CD4-positive, alpha-beta T cell treated with Interferon gamma for 1 hour (primary cell): ENCODE data around the gene TRIM27.
"Not testable (repeated sequence)": the region's sequence is repeated elsewhere in the genome, so short reads cannot be mapped to it uniquely, and the experiment has no call there.

Experiments used
- DNase-seq: peaks from one replicate; pipeline ENCODE4 v3.0.0-alpha.2; 2020

TRIM27 gene, protein sequence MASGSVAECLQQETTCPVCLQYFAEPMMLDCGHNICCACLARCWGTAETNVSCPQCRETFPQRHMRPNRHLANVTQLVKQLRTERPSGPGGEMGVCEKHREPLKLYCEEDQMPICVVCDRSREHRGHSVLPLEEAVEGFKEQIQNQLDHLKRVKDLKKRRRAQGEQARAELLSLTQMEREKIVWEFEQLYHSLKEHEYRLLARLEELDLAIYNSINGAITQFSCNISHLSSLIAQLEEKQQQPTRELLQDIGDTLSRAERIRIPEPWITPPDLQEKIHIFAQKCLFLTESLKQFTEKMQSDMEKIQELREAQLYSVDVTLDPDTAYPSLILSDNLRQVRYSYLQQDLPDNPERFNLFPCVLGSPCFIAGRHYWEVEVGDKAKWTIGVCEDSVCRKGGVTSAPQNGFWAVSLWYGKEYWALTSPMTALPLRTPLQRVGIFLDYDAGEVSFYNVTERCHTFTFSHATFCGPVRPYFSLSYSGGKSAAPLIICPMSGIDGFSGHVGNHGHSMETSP

DNA sequence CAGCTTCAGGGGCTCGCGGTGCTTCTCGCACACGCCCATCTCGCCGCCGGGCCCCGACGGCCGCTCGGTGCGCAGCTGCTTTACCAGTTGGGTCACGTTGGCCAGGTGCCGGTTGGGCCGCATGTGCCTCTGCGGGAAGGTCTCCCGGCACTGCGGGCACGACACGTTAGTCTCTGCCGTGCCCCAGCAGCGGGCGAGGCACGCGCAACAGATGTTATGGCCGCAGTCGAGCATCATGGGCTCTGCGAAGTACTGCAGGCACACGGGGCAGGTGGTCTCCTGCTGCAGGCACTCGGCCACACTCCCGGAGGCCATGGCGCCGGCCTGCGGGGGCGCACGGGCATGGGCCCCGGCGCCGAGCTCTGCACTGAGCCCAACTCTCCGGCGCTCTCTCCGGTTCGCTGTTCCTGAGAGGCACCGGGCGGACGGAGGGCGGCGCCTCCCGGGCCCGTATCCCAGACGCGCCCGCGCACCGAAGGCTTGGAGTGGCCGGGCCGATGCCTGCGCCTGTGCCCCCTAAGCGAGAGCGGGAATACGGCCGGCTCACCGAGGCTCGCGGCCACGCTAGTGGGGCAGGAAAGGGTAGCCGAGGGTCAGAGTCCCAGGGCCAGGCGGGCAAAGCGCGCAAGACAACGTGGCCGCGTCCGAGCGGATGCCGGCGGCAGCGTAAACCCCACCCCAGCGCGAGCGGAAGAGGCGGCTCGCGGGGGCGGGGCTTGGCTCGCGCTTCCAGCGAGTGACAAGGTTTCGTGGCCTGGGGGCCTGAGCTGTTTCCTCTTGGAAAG is at the start of gene TRIM27:
Gene TRIM27 (minus strand): TSS at position 668 of the 785 bp plus-strand sequence. CDS start 353 bp downstream, at position 315.
- peak; percentile 72 for DNase-seq

DNA sequence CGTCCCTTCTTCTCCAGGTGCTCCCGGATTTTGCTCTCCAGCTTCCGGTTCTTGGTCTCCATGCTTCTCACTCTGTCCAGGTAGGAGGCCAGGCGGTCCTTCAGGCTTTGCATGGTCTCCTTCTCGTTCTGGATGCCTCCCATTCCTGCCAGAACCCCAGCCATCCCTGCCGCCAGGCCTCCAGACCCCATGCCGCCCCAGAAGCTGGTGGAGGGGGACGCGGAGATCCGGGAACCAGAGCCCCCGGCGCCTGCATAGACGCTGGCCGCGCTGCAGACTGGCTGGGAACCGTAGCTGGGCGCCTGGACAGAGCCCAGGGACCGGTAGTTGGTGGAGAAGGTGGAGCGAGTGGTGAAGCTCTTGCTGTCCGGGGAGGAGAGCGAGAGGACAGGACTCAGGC is 46.3 kb upstream of the TRIM27 start:
- not testable (repeated sequence) for DNase-seq

DNA sequence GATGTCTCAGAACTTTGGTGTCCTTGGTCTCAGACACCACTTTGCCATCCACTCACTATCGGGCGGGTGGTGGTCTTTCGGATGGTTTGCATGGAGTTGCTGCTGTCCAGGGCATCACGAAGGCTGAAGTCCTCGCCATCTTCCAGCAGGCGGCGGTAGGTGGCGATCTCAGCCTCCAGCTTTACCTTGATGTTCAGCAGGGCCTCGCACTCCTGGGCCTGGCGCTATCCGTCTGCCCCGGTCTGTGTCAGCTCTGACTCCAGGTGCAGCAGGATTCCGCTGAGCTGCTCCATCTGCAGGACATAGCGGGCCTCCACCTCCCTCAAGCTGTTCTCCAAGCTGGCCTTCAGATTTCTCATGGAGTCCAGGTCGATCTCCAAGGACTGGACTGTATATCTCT is 45.3 kb upstream of the TRIM27 start:
- DNase-seq = no peak

DNA sequence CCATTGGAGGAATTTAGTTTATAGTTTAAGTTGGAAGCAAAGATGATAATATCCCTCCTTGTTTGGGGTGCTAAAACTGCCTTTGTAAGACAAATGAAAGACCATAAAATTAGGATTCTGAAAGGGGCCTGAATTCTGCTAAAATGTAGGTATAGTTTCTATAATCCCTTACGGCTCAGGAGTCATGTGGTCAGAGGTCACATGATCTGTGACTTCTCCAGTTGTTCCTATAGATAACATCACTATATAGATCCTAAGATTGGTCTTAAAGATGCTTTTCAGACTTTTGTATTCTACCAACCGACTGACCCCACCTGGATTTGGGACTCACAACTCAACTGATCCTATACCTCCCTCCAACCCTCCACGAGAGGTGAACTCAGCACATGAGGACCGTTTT is 44.7 kb upstream of the TRIM27 start:
- DNase-seq = no peak

DNA sequence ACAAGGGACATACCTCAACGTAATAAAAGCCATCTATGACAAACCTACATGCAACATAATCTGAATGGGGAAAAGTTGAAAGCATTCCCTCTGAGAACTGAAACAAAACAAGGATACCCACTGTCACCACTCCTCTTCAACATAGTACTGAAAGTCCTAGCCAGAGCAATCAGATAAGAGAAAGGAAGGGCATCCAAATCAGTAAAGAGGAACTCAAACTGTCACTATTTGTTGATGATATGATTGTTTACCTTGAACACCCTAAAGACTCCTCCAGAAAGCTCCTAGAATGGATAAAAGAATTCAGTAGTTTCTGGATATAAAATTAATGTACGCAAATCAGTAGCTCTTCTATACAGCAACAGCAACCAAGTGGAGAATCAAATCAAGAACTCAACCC is 41.9 kb upstream of the TRIM27 start:
- no peak for DNase-seq

DNA sequence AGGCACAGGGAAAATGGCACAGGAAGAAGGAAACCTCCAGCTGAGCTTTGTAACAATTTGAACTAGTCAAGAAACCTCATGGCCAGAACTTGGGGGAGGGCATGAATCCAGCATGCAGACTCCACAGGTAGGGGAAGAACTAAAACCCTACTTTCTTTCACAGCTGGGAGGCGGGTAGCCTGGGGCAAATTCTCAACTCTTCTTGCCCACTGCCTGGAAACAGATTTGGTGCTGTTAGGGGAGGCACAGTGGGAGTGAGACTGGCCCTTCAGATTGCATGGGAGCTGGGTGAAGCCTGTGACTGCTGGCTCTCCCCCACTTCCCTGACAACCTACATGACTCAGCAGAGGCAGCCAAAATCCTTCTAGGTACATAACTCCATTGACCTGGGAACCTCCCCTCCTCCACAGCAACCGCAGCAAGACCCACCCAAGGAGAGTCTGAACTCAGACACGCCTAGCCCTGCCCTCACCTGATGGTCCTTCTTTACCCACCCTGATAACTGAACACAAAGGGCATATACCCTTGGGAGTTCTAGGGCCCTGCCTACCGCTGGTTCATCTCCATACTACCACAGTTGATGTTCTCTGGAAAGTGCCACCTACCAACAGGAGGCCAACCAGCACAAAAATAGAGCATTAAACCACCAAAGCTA is 37.2 kb upstream of the TRIM27 start:
- DNase-seq = no peak

DNA sequence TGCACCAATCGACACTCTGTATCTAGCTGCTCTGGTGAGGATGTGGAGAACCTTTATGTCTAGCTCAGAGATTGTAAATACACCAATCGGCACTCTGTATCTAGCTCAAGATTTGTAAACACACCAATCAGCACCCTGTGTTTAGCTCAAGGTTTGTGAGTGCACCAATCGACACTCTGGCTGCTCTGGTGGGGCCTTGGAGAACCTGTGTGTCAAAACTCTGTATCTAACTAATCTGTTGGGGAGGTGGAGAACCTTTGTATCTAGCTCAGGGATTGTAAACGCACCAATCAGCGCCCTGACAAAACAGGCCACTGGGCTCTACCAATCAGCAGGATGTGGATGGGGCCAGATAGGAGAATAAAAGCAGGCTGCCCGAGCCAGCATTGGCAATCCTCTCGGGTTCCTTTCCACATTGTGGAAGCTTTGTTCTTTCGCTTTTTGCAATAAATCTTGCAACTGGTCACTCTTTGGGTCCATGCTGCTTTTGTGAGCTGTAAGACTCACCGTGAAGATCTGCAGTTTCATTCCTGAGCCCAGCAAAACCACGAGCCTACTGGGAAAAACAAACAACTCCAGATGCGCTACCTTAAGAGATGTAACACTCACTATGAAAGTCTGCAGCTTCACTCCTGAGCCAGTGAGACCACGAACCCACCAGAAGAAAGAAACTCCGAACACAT is 34.9 kb upstream of the TRIM27 start:
- not testable (repeated sequence) for DNase-seq

DNA sequence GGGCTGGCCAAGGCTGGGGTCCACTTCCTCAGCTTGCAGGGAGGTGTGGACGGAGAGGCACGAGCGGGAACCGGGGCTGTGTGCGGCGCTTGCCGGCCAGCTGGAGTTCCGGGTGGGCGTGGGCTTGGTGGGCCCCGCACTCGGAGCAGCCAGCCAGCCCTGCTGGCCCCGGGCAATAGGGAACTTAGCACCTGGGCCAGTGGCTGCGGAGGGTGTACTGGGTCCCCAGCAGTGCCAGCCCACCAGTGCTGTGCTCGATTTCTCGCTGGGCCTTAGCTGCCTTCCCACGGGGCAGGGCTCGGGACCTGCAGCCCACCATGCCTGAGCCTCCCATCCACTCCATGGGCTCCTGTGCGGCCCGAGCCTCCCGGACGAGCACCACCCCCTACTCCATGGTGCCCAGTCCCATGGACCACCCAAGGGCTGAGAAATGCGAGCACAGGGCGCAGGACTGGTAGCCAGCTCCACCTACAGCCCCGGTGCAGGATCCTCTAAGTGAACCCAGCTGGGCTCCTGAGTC is 34.1 kb upstream of the TRIM27 start:
- not testable (repeated sequence) for DNase-seq

DNA sequence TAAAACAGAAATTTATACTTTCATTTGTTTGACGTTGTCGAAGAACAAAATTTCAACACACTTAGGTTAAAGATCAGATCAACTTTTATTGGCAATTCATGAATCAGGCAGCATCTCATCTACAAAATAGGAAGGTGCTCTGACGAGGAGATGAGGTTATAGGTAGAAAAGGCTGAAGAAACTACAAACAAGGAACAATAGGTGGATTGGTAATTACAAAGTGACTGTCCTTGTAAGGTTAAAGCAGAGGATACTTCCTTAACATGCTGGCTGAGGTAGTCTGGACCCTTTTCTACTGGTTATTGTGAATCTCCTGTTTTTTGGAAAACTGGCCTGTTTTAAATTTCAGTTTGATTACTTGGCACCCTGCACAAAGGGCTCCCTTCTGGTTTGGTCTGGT is 32.5 kb upstream of the TRIM27 start:
- DNase-seq = no peak

DNA sequence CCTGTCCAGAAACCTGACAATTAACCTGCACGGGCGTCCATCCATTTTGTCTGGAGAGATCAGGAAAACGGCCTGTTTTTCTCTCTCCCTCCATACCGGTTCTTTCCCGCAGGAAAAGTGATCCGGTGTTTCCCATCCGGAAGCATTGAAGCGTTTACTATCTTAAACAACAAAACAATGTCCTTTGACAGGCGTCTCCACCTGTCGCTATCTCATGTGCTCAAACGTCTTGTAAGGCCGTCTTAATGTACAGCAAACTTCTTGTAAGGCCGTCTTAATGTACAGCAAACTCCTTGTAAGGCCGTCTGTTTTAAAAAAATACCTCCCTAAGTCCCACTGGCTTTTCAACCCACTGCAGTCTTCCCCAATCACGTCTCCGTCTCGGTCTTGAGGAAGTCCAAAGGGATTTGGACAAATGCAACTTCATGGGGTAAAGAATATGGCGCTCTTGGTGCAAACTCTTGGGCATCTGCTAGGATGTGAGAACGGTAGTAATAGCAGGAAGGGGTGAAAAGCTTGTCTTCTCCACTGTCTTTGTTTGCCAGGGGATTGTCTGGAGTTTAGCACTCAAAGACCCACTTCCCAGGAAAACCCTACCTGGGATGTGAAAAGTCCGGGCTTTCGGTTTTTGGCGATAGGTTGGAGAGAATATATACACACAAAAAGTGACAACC is 29.9 kb upstream of the TRIM27 start:
- no peak for DNase-seq

DNA sequence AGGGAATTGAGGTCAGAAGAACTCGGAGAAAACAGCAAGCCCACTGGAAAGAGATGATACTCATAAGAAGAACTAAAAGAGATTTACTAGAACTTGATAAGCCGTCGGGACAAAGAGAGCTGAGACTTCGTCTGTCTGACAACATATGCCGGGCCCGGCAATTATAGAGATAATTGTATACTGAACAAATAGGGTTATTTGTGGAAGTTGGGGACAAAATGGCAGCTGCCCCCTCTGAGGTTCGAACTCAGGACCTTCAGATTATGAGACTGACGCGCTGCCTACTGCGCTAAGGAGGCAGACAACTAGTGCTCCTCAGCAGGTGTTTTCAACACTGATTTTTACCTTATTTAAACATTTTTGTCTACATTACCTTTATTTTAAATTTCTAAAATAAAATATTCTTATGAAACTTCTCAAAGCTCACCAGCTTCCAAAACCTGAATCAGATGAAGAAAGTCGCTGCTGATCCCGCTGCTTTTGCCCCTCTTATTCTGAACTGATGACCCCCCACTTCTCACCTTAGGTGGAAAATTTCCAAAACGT is 29.3 kb upstream of the TRIM27 start:
- peak; percentile 46 for DNase-seq

DNA sequence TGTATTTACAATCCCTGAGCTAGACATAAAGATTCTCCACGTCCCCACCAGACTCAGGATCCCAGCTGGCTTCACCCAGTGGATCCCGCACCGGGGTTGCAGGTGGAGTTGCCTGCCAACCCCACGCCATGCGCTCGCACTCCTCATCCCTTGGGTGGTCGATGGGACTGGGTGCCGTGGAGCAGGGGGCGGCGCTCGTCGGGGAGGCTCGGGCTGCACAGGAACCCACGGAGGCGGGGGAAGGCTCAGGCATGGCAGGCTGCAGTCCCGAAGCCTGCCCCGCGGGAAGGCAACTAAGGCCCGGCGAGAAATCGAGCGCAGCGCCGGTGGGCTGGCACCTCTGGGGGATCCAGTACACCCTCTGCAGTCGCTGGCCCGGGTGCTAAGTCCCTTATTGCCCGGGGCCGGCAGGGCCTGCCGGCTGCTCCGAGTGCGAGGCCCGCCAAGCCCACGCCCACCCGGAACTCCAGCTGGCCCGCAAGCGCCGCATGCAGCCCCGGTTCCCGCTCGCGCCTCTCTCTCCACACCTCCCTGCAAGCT is 25.9 kb upstream of the TRIM27 start:
- DNase-seq = not testable (repeated sequence)

DNA sequence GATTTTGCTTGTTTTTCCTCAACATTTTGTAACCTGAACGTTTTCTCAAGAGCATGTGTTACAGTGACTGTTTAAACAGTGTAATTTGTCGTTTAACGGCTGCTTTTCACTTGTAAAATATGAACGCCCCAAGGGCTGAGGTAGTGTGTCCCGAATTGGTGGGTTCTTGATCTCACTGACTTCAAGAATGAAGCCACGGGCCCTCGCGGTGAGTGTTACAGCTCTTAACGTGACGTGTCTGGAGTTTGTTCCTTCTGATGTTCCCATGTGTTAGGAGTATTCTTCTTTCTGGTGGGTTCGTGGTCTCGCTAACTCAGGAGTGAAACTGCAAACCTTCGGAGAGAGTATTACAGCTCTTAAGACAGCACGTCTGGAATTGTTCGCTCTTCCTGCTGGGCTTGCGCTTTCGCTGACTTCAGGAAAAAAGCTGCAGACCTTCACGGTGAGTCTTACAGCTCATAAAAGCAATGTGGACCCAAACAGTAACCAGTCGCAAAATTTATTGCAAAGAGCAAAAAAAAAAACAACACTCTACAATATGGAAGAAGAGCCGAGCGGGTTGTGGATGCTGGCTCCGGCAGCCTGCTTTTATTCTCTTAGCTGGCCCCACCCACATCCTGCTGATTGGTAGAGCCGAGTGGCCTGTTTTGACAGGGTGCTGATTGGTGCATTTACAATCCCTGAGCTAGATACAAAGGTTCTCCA is 25.1 kb upstream of the TRIM27 start:
- DNase-seq = no peak

DNA sequence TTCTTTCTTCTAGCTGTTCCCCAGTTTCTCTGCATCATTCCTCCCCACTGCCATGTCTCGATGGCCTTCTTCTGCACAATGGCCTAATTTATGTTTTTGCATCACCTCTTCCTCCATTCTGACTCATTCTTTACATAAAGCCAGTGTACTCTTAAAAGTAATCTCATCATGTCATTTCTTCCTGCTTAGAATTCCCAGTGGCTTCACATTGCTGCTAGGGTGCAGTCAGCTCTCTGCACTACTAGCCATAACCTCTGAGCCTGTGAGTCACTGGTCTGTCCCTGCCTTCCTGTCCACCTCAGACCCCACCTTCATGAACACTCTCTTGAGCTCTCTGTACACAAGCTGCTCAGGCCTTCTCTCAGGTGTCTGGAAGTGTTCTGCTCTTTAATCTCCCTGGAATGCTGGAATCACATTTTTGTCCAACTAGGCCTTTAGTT is 24.1 kb upstream of the TRIM27 start:
- no peak for DNase-seq

DNA sequence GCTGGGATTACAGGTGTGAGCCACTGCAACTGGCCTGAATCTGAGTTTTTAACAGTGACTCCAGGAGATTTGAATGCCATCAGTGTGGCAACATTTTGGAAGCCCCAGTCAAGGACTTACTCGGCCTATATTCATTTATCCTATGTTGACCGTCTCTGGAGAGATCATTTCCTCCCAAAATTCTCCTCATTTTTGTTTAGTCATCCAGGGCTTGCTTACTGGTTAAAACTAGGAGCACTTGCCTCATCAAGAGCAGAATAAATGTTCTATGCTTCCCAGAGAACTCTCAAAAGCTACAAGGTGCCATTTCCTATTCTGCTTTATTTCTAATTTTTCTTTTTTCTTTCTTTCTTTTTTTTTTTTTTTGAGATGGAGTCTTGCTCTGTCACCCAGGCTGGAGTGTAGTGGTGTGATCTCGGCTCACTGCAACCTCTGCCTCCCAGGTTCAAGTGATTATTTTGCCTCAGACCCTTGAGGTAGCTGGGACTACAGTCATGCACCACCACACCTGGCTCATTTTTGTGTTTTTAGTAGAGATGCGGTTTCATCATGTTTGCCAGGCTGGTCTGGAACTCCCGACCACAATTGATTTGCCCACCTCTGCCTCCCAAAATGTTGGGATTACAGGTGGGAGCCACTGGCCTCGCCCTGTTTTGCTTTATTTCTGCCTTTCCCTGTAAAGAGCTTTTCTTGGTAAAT is 23.4 kb upstream of the TRIM27 start:
- no peak for DNase-seq

DNA sequence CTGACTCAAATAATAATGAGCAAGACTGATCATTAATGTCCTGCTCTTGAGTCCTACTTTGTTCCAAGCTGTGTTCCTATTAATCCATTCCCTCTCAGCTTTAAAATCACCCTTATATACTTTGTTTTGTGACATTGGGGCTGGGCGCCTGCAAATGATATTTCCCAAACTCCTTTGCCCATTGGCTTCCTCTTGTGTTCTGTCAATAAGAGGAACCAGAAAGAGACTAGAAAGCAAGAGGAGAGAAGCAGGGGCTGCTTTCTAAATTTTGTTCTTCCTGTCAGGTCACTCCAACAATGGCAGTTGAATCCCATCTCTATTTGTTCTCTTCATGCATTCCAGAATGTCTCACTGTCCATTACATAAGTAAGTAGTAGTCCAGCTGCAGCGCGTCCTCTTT is 21.6 kb upstream of the TRIM27 start:
- no peak for DNase-seq

DNA sequence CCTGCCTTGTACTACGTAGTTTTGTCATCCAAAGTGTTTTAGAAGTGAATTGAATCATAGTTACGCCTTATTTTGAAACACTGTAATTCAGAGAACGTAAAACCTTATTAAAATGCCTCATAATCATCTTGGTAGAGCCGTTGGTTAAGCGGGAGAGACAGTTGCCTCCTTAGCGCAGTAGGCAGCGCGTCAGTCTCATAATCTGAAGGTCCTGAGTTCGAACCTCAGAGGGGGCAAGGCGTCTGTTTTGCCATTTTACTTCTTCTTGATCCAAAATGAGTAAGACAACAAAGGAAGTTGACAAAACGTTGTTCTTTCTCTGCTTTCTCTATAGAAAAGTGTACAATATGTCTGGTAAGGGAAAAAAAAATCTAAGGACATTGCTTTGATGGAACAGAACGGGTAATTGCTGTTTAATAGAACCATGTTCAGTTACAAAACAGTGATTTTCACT is 20.7 kb upstream of the TRIM27 start:
- peak; percentile 67 for DNase-seq

DNA sequence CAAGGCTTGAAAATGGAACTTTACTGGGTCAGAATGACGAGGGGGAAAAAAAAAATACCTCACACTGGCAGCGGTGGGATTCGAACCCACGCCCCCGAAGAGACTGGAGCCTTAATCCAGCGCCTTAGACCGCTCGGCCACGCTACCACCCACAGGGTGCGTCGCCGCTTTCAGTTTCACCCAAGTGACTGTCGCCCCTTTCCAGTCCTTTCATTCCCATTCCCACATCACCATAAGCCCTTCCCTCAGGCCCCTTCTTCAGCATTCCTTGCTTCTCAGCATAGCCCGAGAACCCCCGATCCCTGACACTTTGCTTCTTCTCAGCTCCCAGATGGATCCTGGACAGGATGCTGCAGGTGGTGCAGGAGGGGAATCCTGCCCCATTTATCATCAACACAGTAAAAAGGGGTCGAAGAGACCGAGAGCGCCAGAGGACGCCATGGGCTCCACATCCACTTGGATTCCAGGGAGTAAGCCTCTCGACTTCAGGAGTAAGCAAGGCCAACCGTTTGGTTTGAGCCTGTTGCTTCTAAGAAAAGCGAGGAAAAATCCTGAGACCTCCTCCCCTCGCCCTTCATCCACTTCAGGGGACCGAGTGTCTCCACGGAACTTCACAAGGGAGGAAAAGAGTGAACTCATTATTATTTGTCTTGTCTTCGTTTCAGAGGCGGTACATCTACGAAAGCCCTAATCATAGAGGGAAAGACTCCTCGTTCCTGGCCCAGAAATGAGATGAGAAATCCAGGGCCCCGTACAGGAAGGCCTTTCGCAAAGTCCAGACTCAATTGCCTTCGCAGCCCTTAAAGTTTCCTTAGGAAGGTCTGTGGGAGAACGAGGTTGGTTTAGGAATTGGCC is 20.0 kb upstream of the TRIM27 start:
- peak; percentile 73 for DNase-seq

DNA sequence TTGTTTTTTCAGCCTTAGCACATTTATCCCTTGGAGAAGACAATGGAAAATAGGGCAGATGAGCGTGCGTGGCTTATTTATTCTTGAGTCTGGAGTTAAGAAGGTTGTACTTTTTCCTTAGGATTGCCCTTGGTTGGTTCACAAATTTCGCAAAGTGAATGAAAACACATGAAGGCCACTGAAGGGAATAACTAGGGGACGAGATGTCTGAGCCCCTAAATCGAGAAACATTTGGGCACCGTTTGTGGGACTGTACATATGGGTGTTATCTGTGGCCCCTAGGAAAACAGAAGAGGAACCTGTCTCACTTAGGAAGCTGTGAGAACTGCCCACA is 19.4 kb upstream of the TRIM27 start:
- DNase-seq = no peak
